Stimulated activated CD8-positive, alpha-beta memory T cell treated with anti-CD3 and anti-CD28 coated beads, Interleukin-15, amount 100 ng/mL, for 48 hours (primary cell): Measurements from ENCODE around the gene PCDH7.

ENCODE experiments used
- DNase-seq, 2 donors: peaks; one replicate each; pipeline ENCODE4 v3.0.0-alpha.2; 2020; ENCODE audit warnings: low read depth in 2 of 2

The PCDH7 gene

DNA sequence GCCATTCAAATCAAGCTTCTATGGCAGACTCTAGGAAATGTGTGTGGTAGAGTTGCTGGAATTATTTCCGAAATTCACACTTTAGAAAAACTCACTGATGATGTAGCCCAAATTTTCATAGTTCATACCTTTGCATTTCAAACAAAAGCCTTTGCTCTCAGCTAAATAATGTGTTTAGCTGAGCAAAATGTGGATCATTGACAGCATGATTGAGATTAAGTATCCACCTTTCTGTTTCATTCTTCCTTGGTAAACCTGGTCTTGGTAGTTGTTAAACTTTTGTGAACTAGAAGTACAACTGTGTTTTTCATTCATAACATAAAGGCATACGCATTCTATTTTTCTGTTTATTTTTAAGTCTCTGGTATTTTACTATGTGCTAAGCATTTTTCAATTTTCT lies 7.2 kb downstream of the PCDH7 start:
- no peak for DNase-seq

GRCh38 chr4:30728311-30728710 lies 8.1 kb downstream of the PCDH7 start:
- no peak for DNase-seq

DNA sequence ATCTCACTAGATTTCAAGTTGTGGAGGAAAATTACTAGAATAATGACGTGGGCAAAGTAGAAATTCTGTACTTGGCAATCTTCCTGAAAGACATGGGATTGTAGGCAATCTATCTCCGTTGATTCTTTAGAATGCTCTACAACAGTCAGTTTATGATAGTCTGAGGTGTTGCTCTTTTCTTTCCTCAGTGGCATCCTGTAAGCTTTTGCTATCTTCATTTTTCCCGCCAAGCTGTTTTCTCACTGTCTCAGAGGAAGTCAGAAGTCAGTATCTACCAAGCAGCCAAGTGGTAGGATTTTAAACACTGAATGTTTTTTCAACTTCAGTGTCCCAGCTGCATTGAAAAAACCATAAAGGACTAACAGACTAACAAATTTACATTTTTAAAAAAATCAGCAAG lies 23.7 kb downstream of the PCDH7 start:
- DNase-seq: no peak

DNA sequence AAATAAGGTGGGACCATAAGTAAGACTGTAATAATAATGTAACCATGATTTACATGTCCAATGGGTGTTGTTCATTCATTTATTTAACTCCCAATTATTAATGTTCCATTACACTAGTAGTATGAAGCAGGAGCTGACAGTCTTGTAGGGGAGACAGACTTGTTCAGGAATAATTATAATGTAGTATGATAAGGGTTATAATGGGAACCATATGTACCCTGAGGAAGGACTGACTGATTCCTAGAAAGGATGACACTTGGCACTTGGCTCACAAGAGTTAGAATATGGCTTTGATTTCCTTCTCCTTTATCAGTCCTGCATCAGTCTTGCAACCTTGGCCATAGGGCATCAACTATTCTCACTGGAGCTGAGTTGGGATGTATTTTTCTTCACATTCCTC lies 24.2 kb downstream of the PCDH7 start:
- DNase-seq: no peak

DNA sequence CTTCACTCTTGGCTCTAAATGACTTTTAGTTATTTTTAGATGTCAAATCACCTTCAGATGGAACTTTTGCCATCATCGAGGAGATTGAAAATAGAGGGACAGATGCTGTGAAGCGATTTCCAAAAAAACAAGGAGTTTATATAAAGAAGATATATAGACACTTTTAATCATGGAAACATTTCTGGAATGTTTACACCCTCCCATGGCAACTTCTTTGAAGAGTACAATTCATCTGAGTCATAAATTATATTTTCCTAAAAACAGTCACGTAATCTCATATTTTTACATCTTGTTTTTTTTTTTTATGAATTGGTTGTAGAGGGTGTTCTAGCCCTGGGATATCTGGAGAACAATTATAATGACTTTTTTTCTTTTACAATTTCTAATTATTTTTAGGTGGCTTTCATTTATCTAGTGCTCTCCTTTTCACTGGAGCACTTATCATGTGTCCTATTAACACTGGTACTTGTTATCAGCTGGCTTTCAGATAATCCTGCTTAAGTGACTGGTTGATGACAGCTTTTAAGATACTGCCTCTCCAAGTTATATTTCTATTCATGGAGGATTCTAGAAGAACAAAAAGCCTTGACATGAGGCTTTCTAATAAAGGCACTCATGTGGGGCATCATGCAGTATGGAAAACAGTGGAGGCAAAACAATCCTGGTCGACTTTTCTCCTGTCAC lies 24.9 kb downstream of the PCDH7 start:
- DNase-seq: no peak

DNA sequence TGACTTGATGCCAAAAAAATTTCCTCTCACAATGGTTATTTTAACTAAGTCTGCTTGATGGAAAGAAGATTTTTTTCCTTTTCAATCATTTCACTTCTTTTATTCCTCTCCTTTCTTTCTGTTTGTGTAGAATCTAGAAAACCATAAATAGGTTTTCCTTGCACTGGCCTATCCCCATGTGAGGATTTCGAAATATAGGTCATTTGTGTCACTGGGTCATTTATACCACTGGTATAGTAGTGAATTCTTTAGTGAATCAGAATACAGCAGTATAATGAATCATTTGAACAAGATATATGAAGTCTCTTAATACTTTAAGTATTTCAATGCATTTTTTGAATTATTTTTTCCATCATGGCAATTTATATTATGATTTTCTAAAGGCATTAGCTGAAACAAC lies 26.6 kb downstream of the PCDH7 start:
- no peak for DNase-seq

GRCh38 chr4:30753316-30753715 lies 33.1 kb downstream of the PCDH7 start:
- DNase-seq: no peak

GRCh38 chr4:30754021-30754420 lies 33.9 kb downstream of the PCDH7 start:
- DNase-seq: no peak

- no peak for DNase-seq
Observed at GRCh38 chr4:30755346-30755745, 35.2 kb downstream of the PCDH7 start.

- DNase-seq: no peak
Observed at GRCh38 chr4:30756553-30756952, 36.4 kb downstream of the PCDH7 start.

DNA sequence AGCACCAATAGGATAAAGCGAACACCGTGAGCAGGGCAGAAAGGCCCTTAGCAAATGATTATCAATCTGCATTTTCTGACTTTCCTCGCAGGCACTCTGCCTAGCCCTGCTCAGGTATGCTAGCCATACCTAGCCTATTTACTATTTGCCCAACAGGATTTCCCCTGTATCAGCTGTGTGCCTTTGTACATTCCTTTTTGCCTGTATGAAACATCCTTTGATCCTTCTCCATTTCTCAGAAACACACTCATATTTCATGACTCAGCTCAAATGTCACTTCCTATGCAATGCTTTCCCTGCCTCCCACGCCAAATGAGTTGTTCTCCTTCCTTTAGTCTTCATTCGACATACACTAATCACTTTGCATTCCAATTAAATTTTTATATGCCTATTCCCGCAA lies 37.2 kb downstream of the PCDH7 start:
- DNase-seq: no peak

GRCh38 chr4:30760551-30760950 lies 40.4 kb downstream of the PCDH7 start:
- no peak for DNase-seq

DNA sequence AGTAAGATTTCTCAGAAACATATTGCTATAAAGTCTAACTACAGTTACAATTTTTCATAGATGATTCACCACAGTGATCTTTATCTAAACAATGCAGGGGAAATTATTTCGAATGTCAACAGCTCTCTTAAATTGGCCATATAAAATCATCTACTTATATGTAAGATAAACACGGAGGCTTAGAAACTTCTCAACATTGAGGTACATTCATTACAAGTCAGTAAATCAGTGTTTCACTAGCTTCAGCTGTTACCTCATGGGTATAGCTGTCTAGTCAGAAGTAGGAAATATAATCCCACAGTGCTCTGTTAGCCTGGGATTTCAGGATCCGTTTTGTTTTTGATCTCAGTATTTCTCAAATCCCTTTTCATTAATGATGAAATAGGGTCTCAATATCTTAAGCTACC lies 43.2 kb downstream of the PCDH7 start:
- DNase-seq: no peak

GRCh38 chr4:30765022-30765421 lies 44.9 kb downstream of the PCDH7 start:
- no peak for DNase-seq

DNA sequence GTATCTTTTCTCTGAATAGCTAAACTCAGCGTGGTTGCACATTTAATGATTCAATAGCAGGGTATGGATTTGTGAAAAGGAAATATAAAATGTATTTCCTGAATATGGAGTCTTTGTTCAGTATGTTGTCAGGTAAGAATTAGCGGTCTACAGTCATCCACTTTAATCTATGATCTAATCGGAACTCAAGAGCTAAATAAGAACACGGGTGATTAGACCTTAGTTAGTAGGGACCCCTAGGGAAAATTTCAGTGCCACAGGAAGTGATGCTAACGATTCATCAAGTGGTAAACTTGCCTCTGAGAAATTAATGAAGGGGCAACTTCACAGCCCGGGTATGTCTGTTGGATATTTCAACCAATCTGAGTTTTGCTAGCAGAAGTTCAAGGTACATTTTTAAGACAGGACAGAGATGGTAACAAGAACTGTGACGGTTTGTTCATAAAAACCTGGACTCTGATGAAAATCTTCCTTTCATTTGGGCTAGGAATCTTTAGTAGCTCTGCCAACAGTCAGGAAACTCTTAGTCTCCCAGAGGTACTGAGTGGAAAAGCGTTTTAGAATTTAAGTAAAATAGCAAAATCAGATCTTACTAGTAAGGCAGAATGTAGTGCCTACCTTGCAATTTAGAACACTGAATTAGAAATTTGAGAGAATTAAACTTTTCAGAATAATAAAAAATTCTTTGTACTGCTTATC lies 47.1 kb downstream of the PCDH7 start:
- DNase-seq: no peak

- no peak for DNase-seq
Observed at GRCh38 chr4:30768277-30768676, 48.1 kb downstream of the PCDH7 start.

- no peak for DNase-seq
Observed at GRCh38 chr4:30769093-30769492, 48.9 kb downstream of the PCDH7 start.

GRCh38 chr4:30770049-30770549 lies 49.9 kb downstream of the PCDH7 start:
- DNase-seq: no peak

DNA sequence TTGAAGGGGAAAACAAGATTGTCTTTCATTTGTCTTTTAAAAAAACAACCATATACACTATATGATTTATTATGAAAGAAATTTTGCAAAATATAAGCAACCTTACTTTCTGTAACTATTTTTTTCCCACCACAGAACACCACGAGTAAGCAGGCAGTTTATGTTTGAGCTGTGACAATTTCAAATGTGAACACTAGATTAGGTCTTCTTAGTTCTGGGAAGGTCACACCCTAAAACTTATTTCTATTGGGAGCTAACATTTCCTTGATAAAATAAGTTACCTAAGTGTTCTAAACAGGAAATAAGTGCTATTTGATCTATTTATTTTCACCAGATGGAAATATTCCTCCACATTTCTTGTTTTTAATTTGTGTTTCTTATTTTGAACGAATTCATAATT lies 50.6 kb downstream of the PCDH7 start:
- DNase-seq: no peak

GRCh38 chr4:30776451-30776850 lies 56.3 kb downstream of the PCDH7 start:
- no peak for DNase-seq

DNA sequence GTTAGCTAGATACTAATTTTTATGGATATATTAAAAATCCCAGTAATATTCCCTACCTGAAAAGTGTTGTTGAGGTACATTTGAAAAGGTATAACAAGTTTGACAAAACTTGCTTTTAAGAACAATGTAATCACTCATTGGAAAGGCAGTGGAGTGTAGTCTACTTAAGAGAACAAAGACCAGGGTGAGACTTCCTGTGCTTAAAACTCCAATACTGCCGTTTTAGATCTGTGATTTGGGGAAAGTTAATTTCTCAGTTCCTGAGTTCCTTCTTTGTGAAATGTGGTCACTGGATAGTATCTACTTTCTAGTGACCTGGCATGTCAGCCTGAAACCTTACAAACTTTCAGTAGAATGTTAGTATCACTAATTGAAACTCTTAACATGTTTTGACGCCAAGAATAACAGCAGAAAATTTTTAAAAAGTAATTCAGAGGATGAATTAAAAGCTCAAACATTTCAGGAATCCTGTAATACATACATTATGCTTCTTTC lies 56.8 kb downstream of the PCDH7 start:
- DNase-seq: no peak
